GM10248 (cell line): ENCODE data around the gene WDFY2.
A peak's percentile ranks its signal among the peaks of the same experiment; 100 is the strongest.
"Not testable (repeated sequence)": the region's sequence is repeated elsewhere in the genome, so short reads cannot be mapped to it uniquely, and the experiment has no call there.

Experiments
- CTCF ChIA-PET: fragments of 300-600 bp; sonication (Branson Sonifier 250); formaldehyde crosslinking; extraction: SDS; loops from one replicate; lab custom pipeline; 2021; ENCODE audit warnings: antibody characterized with exemption; lab: Yijun Ruan, JAX
- POLR2A ChIA-PET: fragments of 350-650 bp; sonication (Branson Sonifier 250); formaldehyde crosslinking; extraction: SDS; loops from one replicate; lab custom pipeline; 2020; ENCODE audit warnings: antibody characterized with exemption; lab: Yijun Ruan, JAX
- DNase-seq: peaks from one replicate; pipeline ENCODE4 v3.0.0; 2012; ENCODE audit errors: extremely low spot score
- TF ChIP-seq, protein P1 (sequence below): IDR thresholded peaks from 2 replicates; pipeline ENCODE4 v1.5.1; 2012; ENCODE audit warnings: mild to moderate bottlenecking, low read depth; ENCODE audit errors: extremely low read depth, missing control alignments, control extremely low read depth

Gene WDFY2

GRCh38 chr13:51645154-51645650, 60.9 kb downstream of the WDFY2 start:
- ChIA-PET CTCF (interaction anchor here (1.8 to 1.9 kb wide), 2 partner anchors 12 to 16 kb away, joined by 6 to 7 read pairs; no protein-coding TSS in a partner anchor), POLR2A (no interaction called here)
- peak; percentile 23 for DNase-seq
- TF ChIP-seq, protein P1, sequence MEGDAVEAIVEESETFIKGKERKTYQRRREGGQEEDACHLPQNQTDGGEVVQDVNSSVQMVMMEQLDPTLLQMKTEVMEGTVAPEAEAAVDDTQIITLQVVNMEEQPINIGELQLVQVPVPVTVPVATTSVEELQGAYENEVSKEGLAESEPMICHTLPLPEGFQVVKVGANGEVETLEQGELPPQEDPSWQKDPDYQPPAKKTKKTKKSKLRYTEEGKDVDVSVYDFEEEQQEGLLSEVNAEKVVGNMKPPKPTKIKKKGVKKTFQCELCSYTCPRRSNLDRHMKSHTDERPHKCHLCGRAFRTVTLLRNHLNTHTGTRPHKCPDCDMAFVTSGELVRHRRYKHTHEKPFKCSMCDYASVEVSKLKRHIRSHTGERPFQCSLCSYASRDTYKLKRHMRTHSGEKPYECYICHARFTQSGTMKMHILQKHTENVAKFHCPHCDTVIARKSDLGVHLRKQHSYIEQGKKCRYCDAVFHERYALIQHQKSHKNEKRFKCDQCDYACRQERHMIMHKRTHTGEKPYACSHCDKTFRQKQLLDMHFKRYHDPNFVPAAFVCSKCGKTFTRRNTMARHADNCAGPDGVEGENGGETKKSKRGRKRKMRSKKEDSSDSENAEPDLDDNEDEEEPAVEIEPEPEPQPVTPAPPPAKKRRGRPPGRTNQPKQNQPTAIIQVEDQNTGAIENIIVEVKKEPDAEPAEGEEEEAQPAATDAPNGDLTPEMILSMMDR = no peak

- no peak for DNase-seq
- TF ChIP-seq, protein P1 = no peak
- CTCF ChIA-PET = interaction anchor here (1.8 to 1.9 kb wide), 2 partner anchors 13 to 15 kb away, joined by 6 to 7 read pairs; no protein-coding TSS in a partner anchor
- POLR2A ChIA-PET = no interaction called here
These were observed 61.8 kb downstream of the WDFY2 start for GRCh38 chr13:51645761-51646670.

- CTCF ChIA-PET = no interaction called here
- POLR2A ChIA-PET = interaction anchor here (0.6 kb wide), 1 partner anchor 56 kb away, joined by 8 read pairs; no protein-coding TSS in a partner anchor
- TF ChIP-seq, protein P1 = no peak
- DNase-seq = no peak
These were observed 62.8 kb downstream of the WDFY2 start for GRCh38 chr13:51647067-51647466.

DNA sequence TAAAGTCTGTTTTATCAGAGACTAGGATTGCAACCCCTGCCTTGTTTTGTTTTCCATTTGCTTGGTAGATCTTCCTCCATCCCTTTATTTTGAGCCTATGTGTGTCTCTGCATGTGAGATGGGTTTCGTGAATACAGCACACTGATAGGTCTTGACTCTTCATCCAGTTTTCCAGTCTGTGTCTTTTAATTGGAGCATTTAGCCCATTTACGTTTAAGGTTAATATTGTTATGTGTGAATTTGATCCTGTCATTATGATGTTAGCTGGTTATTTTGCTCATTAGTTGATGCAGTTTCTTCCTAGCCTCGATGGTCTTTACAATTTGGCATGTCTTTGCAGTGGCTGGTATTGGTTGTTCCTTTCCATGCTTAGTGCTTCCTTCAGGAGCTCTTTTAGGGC, 67.9 kb downstream of the WDFY2 start:
- POLR2A ChIA-PET, CTCF ChIA-PET, DNase-seq: not testable (repeated sequence)

DNA sequence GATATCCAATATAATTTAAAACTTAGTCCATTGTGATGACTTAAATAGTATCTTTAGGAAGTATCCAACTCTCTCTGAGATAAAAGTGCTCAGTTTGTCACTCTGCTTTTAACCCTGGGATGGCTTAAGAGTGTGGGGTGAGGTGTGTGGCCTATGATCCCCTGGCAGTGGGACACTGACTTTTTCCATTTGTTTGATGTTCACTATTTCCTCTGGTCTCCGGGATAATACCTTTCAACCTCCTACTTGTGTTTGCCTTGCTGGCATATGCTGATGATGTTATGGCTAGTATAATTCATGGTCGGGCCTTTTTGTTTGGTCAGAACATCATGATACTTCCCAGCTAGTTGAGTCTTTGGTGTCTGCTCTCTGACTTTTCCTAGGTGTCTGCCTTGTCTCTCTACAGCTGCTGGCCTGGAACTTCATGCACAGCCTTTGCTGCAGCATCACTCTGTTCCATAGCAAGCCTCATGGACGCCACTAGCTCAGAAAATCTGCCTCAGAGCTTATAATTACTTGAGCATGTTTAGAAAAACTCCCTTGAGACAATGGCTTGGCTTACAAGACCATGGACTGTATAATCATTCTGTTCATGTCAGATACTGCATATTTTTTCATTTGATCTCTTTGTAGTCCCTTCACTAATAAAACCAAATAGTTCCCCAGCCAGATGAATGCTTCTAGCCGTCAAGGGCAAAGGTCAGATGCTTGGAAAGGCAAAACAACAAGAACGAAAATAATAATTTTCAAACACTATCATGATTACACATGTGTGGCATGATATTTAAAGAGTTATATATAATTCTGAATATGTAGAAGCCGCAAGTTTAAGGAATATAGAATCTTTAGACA, 75.2 kb downstream of the WDFY2 start:
- POLR2A ChIA-PET = no interaction called here
- no peak for DNase-seq
- CTCF ChIA-PET = no interaction called here
- TF ChIP-seq, protein P1 = no peak

DNA sequence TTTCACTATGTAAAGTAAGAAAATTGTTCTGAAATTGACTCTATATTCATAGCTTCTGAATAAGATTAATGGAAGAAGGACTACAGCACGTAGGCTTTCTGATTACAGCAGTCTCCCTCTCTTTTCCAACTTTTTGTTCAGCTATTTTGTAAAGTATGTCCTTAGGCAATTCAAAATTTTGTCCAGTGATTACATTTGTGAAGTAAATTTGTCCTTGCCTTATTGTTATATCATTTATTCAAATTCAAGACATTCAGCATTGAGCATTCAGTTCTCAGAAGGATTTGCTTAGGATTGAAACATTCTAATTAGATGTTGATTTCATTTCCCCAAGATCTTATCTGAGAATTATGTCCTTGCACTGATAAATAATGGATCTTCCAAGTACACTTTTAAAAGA, 76.6 kb downstream of the WDFY2 start:
- TF ChIP-seq, protein P1 = no peak
- POLR2A ChIA-PET = no interaction called here
- CTCF ChIA-PET = interaction anchor here (1.6 kb wide), 1 partner anchor 16 kb away, joined by 6 read pairs; no protein-coding TSS in a partner anchor
- no peak for DNase-seq
